Loucy (cell line): Measurements from ENCODE around the gene KLHL33.

ENCODE experiments used
- H2AFZ ChIP-seq: fragments of 200-600 bp; sonication (generic); 2 replicates; pipeline ENCODE4 v1.6.0; 2016; ENCODE audit warnings: antibody characterized with exemption, mild to moderate bottlenecking, low read length, moderate library complexity
- H3F3A ChIP-seq: fragments of 200-600 bp; 2 replicates; pipeline ENCODE4 v1.6.0; 2016; ENCODE audit warnings: antibody characterized with exemption, low read depth, mild to moderate bottlenecking
- H3K27me3 ChIP-seq: fragments of 200-600 bp; sonication (generic); 2 replicates; pipeline ENCODE4 v1.6.1; 2014; ENCODE audit warnings: low read length, mild to moderate bottlenecking; ENCODE audit not compliant: insufficient read depth, poor library complexity, severe bottlenecking
- H3K36me3 ChIP-seq: fragments of 200-600 bp; sonication (generic); 2 replicates; pipeline ENCODE4 v1.6.1; 2016; ENCODE audit warnings: low read length; ENCODE audit not compliant: insufficient read depth
- H3K4me1 ChIP-seq: fragments of 200-600 bp; sonication (generic); 2 replicates; pipeline ENCODE4 v1.5.1; 2014; ENCODE audit warnings: low read length, mild to moderate bottlenecking; ENCODE audit not compliant: insufficient read depth, poor library complexity, severe bottlenecking
- H3K4me2 ChIP-seq: fragments of 200-600 bp; sonication (generic); 2 replicates; pipeline ENCODE4 v1.6.0; 2014; ENCODE audit warnings: antibody characterized with exemption, low read length, low read depth, mild to moderate bottlenecking; ENCODE audit not compliant: poor library complexity, severe bottlenecking
- H3K4me3 ChIP-seq: fragments of 200-600 bp; sonication (generic); 2 replicates; pipeline ENCODE4 v1.5.1; 2014; ENCODE audit warnings: low read length, mild to moderate bottlenecking, mixed read lengths; ENCODE audit not compliant: poor library complexity, severe bottlenecking
- H3K79me2 ChIP-seq: fragments of 200-600 bp; sonication (generic); 2 replicates; pipeline ENCODE4 v1.6.1; 2014; ENCODE audit warnings: low read length; ENCODE audit not compliant: insufficient read depth
- H3K9ac ChIP-seq: fragments of 200-600 bp; sonication (generic); 2 replicates; pipeline ENCODE4 v1.6.0; 2014; ENCODE audit warnings: mild to moderate bottlenecking, low read depth, low read length, moderate library complexity; ENCODE audit not compliant: poor library complexity, severe bottlenecking
- H3K9me2 ChIP-seq: fragments of 200-600 bp; sonication (generic); replicated peaks from 2 replicates; pipeline ENCODE4 v1.6.1; 2016; ENCODE audit warnings: low read depth, low read length, mixed read lengths
- H3K9me3 ChIP-seq: fragments of 200-600 bp; sonication (generic); 2 replicates; pipeline ENCODE4 v1.6.1; 2014; ENCODE audit warnings: mild to moderate bottlenecking, antibody characterized with exemption, low read length, low read depth; ENCODE audit not compliant: insufficient read depth
- H4K20me1 ChIP-seq: fragments of 200-600 bp; sonication (generic); 2 replicates; pipeline ENCODE4 v1.6.0; 2014; ENCODE audit warnings: antibody characterized with exemption, low read length, mild to moderate bottlenecking; ENCODE audit not compliant: insufficient read depth, poor library complexity, severe bottlenecking
- CTCF ChIP-seq: fragments of 200-600 bp; sonication (generic); conservative IDR thresholded peaks from 2 replicates; pipeline ENCODE4 v1.5.1; 2014; ENCODE audit warnings: mild to moderate bottlenecking, antibody characterized with exemption, low read length
- EZH2phosphoT487 ChIP-seq: fragments of 200-600 bp; IDR thresholded peaks from 2 replicates; pipeline ENCODE4 v1.6.1; 2018; ENCODE audit warnings: antibody characterized with exemption, mild to moderate bottlenecking, moderate library complexity, borderline replicate concordance

Gene KLHL33

GRCh38 chr14:20428010-20428365 is 8.0 kb downstream of the KLHL33 start:
- no peak overlapping the region for H2AFZ ChIP-seq

GRCh38 chr14:20427231-20428009 is 8.5 kb downstream of the KLHL33 start:
- peaks cover 41% of the 10 kb centered on the region for H3K4me1 ChIP-seq
- peak overlapping the region; percentile 63 for H3K4me3 ChIP-seq
- H3K79me2 ChIP-seq = peaks cover 10% of the 10 kb centered on the region; the same call in 1 of the 2 replicates
- no peaks in the 10 kb centered on the region for H3K9me3 ChIP-seq
- H3K9me2 ChIP-seq = no peaks in the 10 kb centered on the region
- H2AFZ ChIP-seq = 0 out of 2 replicates have a peak overlapping the region, but pooled peaks have one; percentile 7
- no peaks in the 10 kb centered on the region for H3K27me3 ChIP-seq
- no peaks in the 10 kb centered on the region for H4K20me1 ChIP-seq
- no peak for TF ChIP-seq EZH2phosphoT487
- TF ChIP-seq CTCF = no peak
- no peaks in the 10 kb centered on the region for H3K36me3 ChIP-seq
- H3K9ac ChIP-seq = peak overlapping the region; percentile 84
- H3K4me2 ChIP-seq = peak overlapping the region; percentile 76
- H3F3A ChIP-seq = no peaks in the 10 kb centered on the region

More at GRCh38 chr14:20428010-20428365, 8.0 kb downstream of the KLHL33 start:
- Histone ChIP-seq H3K4me3 (peak overlapping the region; percentile 63), H3K79me2 (peaks cover 10% of the 10 kb centered on the region; the same call in 1 of the 2 replicates), H3K9me2 (no peaks in the 10 kb centered on the region), H3K4me2 (peak overlapping the region; percentile 76), H3K27me3 (no peaks in the 10 kb centered on the region), H3K9ac (peak overlapping the region; percentile 84), H4K20me1 (no peaks in the 10 kb centered on the region), H3F3A (no peaks in the 10 kb centered on the region), H3K4me1 (peaks cover 40% of the 10 kb centered on the region), H3K36me3 (no peaks in the 10 kb centered on the region), H3K9me3 (no peaks in the 10 kb centered on the region)
- no peak for TF ChIP-seq CTCF
- no peak for TF ChIP-seq EZH2phosphoT487

DNA sequence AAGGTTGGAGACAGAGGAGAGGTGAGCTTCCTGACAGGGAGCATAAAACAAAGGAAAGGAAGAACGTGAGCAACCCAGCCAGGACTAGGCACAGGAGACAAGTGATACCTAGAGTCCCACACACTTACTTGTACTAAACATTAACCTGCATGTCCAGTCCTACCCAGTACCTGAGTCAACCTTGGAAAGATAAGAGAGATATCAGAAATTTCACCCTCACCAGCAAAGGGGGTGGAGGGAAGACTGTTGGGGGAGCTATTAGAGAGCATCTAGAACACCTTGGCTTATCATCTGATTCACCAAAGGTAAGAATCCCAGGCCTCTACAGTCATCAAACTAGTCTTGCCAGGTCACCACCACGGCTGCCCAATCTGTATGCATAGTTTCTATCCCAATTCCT is 11.1 kb downstream of the KLHL33 start:
- H3K79me2 ChIP-seq = peaks cover 10% of the 10 kb centered on the region; the same call in 1 of the 2 replicates
- no peaks in the 10 kb centered on the region for H3K9me2 ChIP-seq
- H3K4me2 ChIP-seq = no peak overlapping the region
- no peaks in the 10 kb centered on the region for H3K9me3 ChIP-seq
- H4K20me1 ChIP-seq = no peaks in the 10 kb centered on the region
- TF ChIP-seq CTCF (no peak), EZH2phosphoT487 (no peak)
- no peaks in the 10 kb centered on the region for H3K36me3 ChIP-seq
- peaks cover 32% of the 10 kb centered on the region for H3K4me1 ChIP-seq
- H3K4me3 ChIP-seq = no peak overlapping the region
- H3K27me3 ChIP-seq = no peaks in the 10 kb centered on the region
- no peaks in the 10 kb centered on the region for H3F3A ChIP-seq
- no peak overlapping the region for H3K9ac ChIP-seq
- H2AFZ ChIP-seq = no peak overlapping the region
